ENCODE data around the gene PHLPP2. TPM values are rescaled to one million over a fixed set of nuclear protein-coding genes. Genes with fewer than 3 reads are reported as not detected.

The PHLPP2 gene
- total RNA-seq, 1 experiment from 2014 or later, result 10.5 TPM

- no peak for TF ChIP-seq CTCF (IDR thresholded peaks at IDR 0.05; ENCODE audit: unreplicated experiment)
- intact Hi-C loops (cut with micrococcal nuclease), result no loop called here
- ChIA-PET CTCF (interaction anchor here (0.7 kb wide), 1 partner anchor 162 kb away, joined by 3 read pairs; no protein-coding TSS in a partner anchor), POLR2A (no interaction called here)
- Mint-ChIP-seq H3K4me1 (ENCODE audit: insufficient read depth, unreplicated experiment) (no peaks in the 10 kb centered on the region), H3K27ac (ENCODE audit: low read depth, unreplicated experiment) (no peak overlapping the region), H3K9me3 (ENCODE audit: unreplicated experiment) (no peaks in the 10 kb centered on the region), H3K36me3 (ENCODE audit: insufficient read depth, unreplicated experiment) (peaks cover 34% of the 10 kb centered on the region), H3K4me3 (ENCODE audit: unreplicated experiment) (no peak overlapping the region), H3K27me3 (ENCODE audit: insufficient read depth, unreplicated experiment) (no peaks in the 10 kb centered on the region)
- BruUV-seq (replicated peaks), result no TSS peak
- no peak for DNase-seq (ENCODE audit: unreplicated experiment)
Observed at GRCh38 chr16:71700831-71701230, 23.7 kb downstream of the PHLPP2 start.

GRCh38 chr16:71698491-71698890 lies 26.0 kb downstream of the PHLPP2 start:
- POLR2A ChIA-PET, result interaction anchor here (0.6 to 0.9 kb wide), 2 partner anchors 9 to 13 kb away, joined by 3 to 4 read pairs; no protein-coding TSS in a partner anchor
- no peak for TF ChIP-seq CTCF (IDR thresholded peaks at IDR 0.05; ENCODE audit: unreplicated experiment)
- peaks cover 34% of the 10 kb centered on the region for H3K36me3 Mint-ChIP-seq (ENCODE audit: insufficient read depth, unreplicated experiment)
- H3K4me3 Mint-ChIP-seq (ENCODE audit: unreplicated experiment), result no peak overlapping the region
- H3K27ac Mint-ChIP-seq (ENCODE audit: low read depth, unreplicated experiment), result no peak overlapping the region
- no peaks in the 10 kb centered on the region for H3K4me1 Mint-ChIP-seq (ENCODE audit: insufficient read depth, unreplicated experiment)
- CTCF ChIA-PET, result interaction anchor here (0.6 to 0.8 kb wide), 2 partner anchors 37 to 263 kb away, joined by 3 to 4 read pairs; no protein-coding TSS in a partner anchor
- no peak for DNase-seq (ENCODE audit: unreplicated experiment)
- H3K27me3 Mint-ChIP-seq (ENCODE audit: insufficient read depth, unreplicated experiment), result no peaks in the 10 kb centered on the region
- no TSS peak for BruUV-seq (replicated peaks)
- no peaks in the 10 kb centered on the region for H3K9me3 Mint-ChIP-seq (ENCODE audit: unreplicated experiment)
- intact Hi-C loops (cut with micrococcal nuclease), result no loop called here

GRCh38 chr16:71693164-71693563 lies 31.3 kb downstream of the PHLPP2 start:
- Mint-ChIP-seq H3K4me1 (ENCODE audit: insufficient read depth, unreplicated experiment) (no peaks in the 10 kb centered on the region), H3K9me3 (ENCODE audit: unreplicated experiment) (no peaks in the 10 kb centered on the region), H3K27me3 (ENCODE audit: insufficient read depth, unreplicated experiment) (no peaks in the 10 kb centered on the region), H3K4me3 (ENCODE audit: unreplicated experiment) (no peak overlapping the region), H3K36me3 (ENCODE audit: insufficient read depth, unreplicated experiment) (peaks cover 34% of the 10 kb centered on the region), H3K27ac (ENCODE audit: low read depth, unreplicated experiment) (no peak overlapping the region)
- ChIA-PET CTCF (interaction anchor here (1.2 kb wide), 1 partner anchor 82 kb away, joined by 6 read pairs; no protein-coding TSS in a partner anchor), POLR2A (interaction anchor here (0.6 kb wide), 1 partner anchor 30 kb away, joined by 3 read pairs; no protein-coding TSS in a partner anchor)
- BruUV-seq (replicated peaks), result no TSS peak
- DNase-seq (ENCODE audit: unreplicated experiment), result no peak
- TF ChIP-seq CTCF (IDR thresholded peaks at IDR 0.05; ENCODE audit: unreplicated experiment), result no peak
- intact Hi-C loops (cut with micrococcal nuclease), result no loop called here

- no peaks in the 10 kb centered on the region for H3K9me3 Mint-ChIP-seq (ENCODE audit: unreplicated experiment)
- DNase-seq (ENCODE audit: unreplicated experiment), result no peak
- POLR2A ChIA-PET, result interaction anchor here (0.8 kb wide), 1 partner anchor 157 kb away, joined by 3 read pairs; no protein-coding TSS in a partner anchor
- H3K4me1 Mint-ChIP-seq (ENCODE audit: insufficient read depth, unreplicated experiment), result no peaks in the 10 kb centered on the region
- TF ChIP-seq CTCF (IDR thresholded peaks at IDR 0.05; ENCODE audit: unreplicated experiment), result no peak
- H3K36me3 Mint-ChIP-seq (ENCODE audit: insufficient read depth, unreplicated experiment), result peaks cover 52% of the 10 kb centered on the region
- no TSS peak for BruUV-seq (replicated peaks)
- H3K4me3 Mint-ChIP-seq (ENCODE audit: unreplicated experiment), result no peak overlapping the region
- CTCF ChIA-PET, result no interaction called here
- intact Hi-C loops (cut with micrococcal nuclease), result no loop called here
- no peaks in the 10 kb centered on the region for H3K27me3 Mint-ChIP-seq (ENCODE audit: insufficient read depth, unreplicated experiment)
- H3K27ac Mint-ChIP-seq (ENCODE audit: low read depth, unreplicated experiment), result no peak overlapping the region
Observed at GRCh38 chr16:71689901-71690300, 34.6 kb downstream of the PHLPP2 start.

Measured in MCF 10A (cell line).